GM18858 (cell line): ENCODE data around the gene BTBD2.

Source experiments
- ATAC-seq: cut with Tn5 transposase; IDR thresholded peaks from one replicate; pipeline ENCODE4 v1.9.1; 2021; ENCODE audit not compliant: unreplicated experiment

Gene BTBD2

DNA sequence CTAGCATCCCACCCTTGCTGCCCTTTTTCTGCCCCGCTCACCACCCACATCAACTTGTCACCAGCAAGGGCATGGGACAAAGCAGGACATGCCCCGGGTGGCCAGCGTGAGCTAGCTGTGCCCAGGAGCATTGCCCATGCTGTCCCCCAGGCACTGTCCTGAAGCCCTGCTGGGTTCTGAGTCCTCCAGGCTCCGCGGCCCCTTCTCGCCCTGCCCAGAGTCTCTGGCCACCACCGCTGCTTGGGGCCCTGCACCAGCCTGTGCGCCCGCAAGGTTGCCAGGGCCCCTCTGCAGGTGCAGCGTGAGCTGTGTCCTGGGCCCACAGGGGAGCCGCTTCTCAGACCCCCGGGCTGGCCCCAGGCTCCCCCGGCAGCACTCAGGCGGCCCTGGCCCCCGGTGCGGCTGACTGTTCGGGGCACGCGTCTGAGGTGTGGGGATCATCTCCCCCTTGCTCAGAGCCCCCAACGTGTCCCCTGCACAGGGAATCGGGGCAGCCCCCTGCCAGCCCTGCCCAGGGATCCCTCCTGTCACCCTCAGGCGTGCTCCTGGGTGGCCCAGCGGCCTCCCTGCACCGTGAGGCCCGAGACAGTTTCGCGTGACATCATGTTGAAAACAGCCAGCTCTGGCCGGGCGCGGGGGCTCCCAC is 70.5 kb downstream of the BTBD2 start:
- no peak for ATAC-seq

DNA sequence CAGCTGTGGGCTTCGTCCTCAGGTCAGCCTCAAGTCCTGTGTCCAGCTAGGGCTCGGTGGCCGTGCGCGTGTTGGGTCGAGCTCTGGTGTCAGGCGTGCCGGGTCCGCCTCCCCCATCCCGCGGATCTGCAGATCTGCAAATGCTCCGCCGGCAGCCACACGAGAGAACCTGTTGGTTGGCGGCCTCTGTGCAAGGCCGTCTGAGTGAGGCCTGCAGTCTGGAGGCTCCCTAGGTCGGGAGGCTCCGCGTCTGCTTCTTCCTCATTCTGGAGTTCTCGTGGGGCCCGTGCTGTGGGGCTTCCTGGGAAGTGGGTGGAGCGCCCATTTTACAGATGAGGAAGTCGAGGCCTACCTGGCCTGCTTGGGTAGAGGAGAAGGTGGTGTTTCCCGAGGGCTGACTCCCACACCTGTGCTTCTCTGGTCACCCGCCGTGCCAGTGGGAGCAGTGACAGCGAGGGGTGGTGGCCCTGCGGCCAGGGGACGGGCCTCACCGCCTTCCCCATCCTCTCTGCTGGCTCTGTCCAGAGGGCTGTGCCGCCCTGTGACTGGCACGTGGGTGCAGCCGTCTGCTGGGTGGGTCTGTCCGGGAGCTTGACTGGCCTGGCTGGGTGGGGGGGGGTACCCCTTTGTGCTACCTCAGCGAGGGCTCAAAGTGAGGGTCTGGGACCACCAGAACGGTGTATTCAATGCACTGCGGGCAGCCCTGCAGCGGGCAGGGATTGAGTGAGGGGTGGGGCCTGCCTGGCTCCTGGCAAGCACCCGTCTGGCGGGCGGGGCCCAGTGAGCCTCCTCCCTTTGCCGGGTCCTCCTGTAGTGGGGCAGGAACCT is 71.2 kb downstream of the BTBD2 start:
- ATAC-seq = no peak

DNA sequence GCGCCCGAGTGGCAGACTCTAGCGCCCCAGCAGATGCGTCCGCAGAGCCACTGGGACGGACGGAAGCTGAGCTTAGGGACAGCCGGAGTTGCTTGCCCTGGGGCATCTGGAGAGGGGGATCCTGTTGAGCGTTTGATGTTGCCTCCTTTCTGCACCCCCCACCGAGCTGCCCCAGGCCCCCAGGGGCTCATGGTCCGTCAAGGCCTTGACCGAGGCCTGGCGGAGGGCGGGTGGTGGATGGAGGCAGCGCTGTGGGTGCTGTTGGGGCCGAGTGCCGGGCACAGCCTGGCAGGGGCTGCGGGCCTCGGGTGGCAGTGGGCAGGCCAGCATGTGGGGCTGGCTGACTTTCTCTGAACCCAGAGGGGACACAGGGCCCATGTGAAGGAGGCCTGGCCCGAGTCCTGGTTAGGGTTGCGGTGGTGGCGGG is 71.8 kb downstream of the BTBD2 start:
- no peak for ATAC-seq

DNA sequence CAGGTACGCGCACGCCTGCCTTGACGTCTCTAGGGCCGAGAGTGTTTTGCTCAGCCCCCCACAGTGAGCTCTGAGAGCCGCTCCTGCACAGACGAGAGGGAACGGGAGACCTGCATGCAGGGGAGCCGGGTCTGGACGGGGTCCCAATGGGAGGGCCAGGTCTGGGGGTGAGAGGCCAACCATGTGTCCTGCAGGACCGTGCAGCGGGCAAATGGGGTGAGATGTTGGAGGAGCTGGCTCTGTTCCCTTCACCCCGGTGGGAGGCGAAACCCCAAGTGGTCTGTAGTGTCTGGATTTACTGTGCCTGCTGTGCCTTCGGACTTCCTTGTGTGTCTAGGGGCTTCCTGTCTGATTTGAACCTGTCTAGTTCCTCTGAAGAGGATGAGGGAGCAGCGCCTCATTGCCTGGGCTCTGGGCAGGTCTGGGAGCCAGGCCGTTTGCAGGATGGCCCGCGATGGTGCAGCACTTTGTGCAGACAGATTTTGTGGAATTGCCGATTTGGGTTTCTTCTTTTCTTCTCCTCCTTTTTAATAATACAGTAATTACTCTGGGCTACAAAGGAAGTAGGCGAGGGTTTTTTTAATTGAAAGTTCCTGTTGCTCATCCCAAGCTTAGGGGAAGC is 72.5 kb downstream of the BTBD2 start:
- ATAC-seq = no peak

DNA sequence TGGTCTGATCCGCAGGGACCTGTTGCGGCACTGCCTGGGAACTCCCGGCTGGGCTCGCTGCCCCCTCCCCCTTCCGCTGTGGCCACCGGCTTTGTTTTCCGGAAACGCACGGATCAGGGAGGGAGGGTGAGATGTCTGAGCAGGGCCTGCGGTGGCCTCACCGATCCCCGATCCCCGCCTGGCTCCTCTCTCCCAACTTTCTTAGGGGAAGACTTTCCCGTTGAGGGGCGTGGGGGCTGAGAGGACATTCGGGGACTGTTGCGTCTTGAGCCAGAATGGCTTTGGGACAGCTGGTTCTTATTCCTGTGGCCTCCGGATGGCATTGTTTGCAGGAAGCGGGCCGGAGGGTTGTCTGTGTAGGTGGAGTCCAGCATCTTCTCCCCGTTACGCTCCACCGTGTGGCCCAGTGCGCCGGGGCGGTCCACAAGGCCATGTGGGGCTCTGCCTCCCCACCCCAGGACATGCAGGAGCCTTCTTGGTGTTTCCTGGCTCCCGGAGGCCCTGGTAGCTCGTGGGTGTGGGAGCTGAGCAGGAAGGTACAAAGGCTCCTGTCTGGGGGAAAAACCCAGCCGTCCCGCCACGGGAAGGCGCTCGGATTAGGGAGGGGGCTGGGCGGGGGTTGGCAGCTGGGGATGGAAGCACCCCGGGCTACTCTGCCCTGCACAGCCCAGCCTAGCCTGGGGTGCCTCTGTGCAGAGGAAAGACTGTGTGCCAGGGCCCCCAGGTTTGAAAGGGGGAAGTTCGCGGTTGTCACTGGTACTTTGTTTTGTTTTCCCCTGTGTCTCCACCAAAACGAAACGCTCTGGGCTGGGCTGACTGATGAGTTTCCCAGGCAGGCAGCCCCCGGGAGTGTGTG is 73.2 kb downstream of the BTBD2 start:
- ATAC-seq = no peak

DNA sequence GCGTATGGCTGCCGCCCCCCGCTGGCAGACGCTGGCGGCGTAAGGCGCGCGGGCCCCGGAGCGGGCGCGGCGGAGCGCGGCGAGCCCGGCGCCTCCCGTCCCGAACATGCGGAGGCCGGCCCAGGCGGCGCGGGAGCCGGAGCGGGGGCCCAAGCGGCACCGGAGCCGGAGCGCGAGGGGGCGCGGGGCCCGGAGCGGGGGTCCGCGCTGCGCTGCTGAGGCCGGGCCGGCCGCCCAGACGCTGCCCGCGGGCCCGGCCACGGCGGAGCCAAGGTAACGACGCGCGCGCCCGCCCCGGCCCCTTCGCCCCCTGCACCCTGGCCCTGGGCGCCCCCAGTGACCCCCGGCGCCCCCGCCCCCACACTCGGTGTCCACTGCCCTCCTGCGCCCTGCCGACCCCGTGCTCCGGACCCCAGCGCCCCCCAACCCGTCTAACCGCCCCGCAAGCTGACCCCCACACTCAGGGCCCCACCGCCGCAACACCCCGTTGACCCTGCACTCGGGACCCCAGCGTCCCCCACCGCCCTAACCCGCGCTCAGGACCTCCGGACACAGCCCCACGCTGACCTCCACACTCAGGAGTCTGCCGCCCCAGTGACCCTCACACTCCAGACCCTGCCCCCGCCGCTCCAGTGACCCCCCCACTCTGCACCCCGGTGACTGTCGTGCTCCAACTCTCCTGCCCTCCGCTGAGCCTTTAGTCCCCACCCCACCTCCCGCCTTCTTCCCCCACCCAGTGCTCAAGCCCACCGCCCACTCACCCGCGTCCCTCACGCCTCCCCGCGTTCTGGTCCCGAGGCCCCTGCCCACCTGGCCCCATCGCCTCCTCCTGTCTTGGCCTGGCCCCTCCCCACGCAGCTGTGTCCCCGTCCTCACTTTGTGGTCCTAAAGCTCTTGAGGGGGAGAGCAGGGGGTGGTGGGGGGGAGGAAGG is 74.1 kb downstream of the BTBD2 start, which contains the start of gene CSNK1G2:
Gene CSNK1G2, plus strand, starts transcription at position 27 of the 932 bp plus-strand sequence. CDS start 28,601 bp downstream, outside the sequence.
- ATAC-seq = no peak

DNA sequence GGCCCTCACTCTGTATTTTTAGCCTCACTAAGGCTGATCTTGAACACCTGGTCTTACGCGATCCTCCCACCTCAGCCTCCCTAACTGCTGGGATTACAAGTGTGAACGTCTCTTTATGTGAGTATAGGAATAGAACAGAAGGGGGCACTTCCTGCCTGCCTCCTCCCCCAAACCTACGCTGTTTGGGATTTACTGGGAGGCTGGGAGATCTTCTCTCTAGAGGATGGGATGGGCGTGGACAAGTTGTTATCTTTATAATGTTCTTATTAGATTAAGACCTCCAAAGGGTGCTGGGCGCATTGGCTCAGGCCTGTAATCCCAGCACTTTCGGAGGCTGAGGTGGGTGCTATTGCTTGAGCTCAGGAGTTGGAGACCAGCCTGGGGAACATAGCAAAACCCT is 77.4 kb downstream of the BTBD2 start:
- ATAC-seq = no peak

DNA sequence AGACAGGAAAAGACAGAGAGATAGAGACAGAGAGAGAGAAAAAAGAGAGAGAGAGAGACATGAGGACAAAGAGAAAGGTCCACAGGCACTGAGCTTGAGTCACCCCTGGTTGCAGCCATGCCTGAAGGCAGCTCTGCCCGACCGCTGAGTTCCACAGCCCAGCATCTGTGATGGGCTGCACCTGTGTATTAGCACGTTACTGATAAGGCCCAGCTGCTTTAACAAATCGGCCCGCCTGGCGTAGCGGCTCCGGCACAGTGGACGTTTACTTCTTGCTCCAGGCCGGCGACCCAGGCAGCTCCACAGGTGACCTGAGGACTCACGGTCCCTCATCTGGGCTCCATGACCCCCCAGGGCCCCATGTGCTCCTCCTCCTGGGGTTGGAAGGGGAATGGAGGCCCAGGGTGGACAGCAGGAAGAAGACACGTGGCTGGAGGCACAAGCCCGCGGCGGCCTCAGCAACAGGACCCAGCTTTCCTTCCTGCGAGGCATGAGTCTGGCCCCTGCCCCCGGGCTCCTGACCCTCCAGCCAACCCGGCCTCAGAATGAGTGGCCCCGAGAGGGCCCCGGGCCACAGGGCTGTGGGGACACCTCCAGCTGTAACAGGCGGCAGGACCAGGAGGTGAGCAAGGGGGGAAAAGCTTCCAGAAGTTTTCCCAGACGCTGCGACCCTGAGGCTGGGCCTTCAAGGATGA is 78.5 kb downstream of the BTBD2 start:
- ATAC-seq = no peak

DNA sequence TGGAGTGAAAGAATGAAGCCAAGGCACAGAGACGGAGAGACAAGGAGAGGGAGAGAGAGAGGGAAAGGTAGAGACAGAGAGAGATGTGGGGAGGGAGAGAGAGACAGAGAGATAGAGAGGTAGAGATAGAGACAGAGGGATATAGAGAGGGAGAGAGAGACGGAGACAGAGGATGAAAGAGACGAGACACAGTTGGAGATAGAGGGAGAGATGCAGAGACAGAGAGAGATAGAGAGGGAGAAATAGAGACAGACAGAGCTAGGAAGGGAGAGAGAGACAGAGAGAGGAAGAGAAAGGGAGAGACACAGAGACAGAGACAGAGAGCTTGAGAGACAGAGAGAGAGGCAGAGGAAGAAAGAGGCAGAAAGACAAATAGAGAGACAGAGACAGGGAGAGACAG is 79.1 kb downstream of the BTBD2 start:
- ATAC-seq = no peak

DNA sequence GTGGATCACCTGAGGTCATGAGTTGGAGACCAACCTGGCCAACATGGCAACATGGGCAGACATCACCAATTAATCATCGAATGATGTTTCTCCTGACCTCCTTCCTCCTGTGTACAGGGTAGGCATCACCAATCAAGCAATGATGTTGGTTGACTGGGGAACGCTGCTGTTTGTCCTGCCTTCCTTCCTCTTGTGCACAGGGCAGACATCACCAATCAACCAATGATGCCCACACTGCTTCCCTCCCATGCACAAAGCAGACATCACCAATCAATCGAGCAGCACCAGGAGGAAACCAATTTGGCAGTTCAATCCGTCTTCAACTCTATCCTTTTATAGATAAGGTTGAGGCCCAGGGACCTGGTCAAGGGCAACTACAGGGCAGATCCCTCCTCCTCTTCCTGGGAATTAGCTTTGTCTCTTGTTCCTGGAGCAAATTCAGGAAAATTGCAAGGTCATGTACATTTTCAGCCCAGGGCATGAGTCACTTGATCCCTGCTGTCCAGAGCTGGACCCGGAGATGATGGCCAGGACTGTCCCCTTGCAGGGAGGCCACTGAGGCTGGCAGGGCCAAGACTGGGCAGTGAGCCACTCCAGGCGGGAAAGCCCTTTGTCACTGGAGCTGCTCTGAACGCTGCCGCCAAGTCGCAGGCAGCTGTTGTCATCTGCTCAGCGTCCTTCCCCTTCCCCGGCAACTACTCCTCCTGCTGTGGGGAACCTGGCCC is 79.9 kb downstream of the BTBD2 start:
- no peak for ATAC-seq
